HEK293T (cell line): ENCODE measurements around the gene OSTC.

ENCODE experiments used
- ARNT ChIP-seq: fragments of 450-650 bp; IDR thresholded peaks from 2 replicates; pipeline ENCODE4 v1.6.1; 2017; ENCODE audit warnings: mild to moderate bottlenecking
- CTBP1 ChIP-seq: fragments of 450-650 bp; IDR thresholded peaks from 2 replicates; pipeline ENCODE4 v1.6.1; 2016; ENCODE audit warnings: borderline replicate concordance
- ELF4 ChIP-seq: fragments of 450-650 bp; IDR thresholded peaks from 2 replicates; pipeline ENCODE4 v1.6.1; 2017; ENCODE audit warnings: antibody characterized with exemption
- FOXA1 ChIP-seq: fragments of 450-650 bp; IDR thresholded peaks from 2 replicates; pipeline ENCODE4 v1.6.1; 2016; ENCODE audit warnings: mild to moderate bottlenecking
- FOXK2 ChIP-seq: fragments of 450-650 bp; IDR thresholded peaks from 2 replicates; pipeline ENCODE4 v1.6.1; 2016; ENCODE audit warnings: mild to moderate bottlenecking
- HDGF ChIP-seq: fragments of 450-650 bp; IDR thresholded peaks from 2 replicates; pipeline ENCODE4 v1.6.1; 2017; ENCODE audit warnings: antibody characterized with exemption, borderline replicate concordance
- NFRKB ChIP-seq: fragments of 450-650 bp; IDR thresholded peaks from 2 replicates; pipeline ENCODE4 v1.6.1; 2016; ENCODE audit warnings: mild to moderate bottlenecking, moderate library complexity
- SP1 ChIP-seq: fragments of 450-650 bp; IDR thresholded peaks from 2 replicates; pipeline ENCODE4 v1.6.1; 2017
- SUZ12 ChIP-seq: fragments of 450-650 bp; IDR thresholded peaks from 2 replicates; pipeline ENCODE4 v1.6.1; 2016; ENCODE audit warnings: mild to moderate bottlenecking
- TARDBP ChIP-seq: fragments of 450-650 bp; IDR thresholded peaks from 2 replicates; pipeline ENCODE4 v1.6.1; 2016

DNA sequence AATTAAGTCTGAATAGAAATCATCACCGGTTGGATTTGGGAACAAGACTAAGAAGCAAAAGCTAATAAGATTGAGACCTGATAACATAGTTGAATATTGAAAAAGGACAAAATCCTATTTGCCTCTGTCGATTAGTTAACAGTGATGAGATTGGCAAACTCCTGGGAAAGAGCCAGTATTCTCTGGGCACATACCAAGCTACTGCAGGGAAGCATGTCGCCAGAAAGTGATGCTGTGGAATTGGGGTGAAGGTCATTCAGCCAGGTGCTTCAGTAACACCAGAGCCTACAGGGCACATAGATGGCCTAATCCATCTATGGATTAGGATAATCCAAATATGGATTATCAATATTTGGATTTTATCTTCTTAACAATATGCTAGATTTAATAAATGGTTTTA is 44.0 kb downstream of the OSTC start:
- TF ChIP-seq ELF4 (no peak), SP1 (no peak), TARDBP (no peak), SUZ12 (no peak), FOXK2 (no peak), FOXA1 (no peak), ARNT (no peak), HDGF (no peak), NFRKB (no peak), CTBP1 (no peak)
